Stimulated activated memory B cell treated with anti-CD40 and anti-IgM and Interleukin-4, amounts not matched to agents 10 μg/mL and 1 μg/mL and 100 μg/mL, for 72 hours (primary cell): Measurements from ENCODE around the gene SH3RF3.

Experiments
- ATAC-seq: fragments of 150-1000 bp; cut with Tn5 transposase; 2 replicates; pipeline ENCODE4 v1.10.0; 2021
- H3K27ac Mint-ChIP-seq: one replicate; pipeline ENCODE4 v1.8.0; 2022; ENCODE audit warnings: mild to moderate bottlenecking, mixed read lengths
- H3K27me3 Mint-ChIP-seq: one replicate; pipeline ENCODE4 v1.8.0; 2022; ENCODE audit warnings: mixed read lengths
- H3K36me3 Mint-ChIP-seq: one replicate; pipeline ENCODE4 v1.8.0; 2022; ENCODE audit warnings: mixed read lengths
- H3K4me1 Mint-ChIP-seq: one replicate; pipeline ENCODE4 v1.8.0; 2022; ENCODE audit warnings: mixed read lengths
- H3K4me3 Mint-ChIP-seq: one replicate; pipeline ENCODE4 v1.8.0; 2022; ENCODE audit warnings: mild to moderate bottlenecking, moderate library complexity, mixed read lengths
- H3K9me3 Mint-ChIP-seq: one replicate; pipeline ENCODE4 v1.8.0; 2022; ENCODE audit warnings: mixed read lengths

SH3RF3 gene

DNA sequence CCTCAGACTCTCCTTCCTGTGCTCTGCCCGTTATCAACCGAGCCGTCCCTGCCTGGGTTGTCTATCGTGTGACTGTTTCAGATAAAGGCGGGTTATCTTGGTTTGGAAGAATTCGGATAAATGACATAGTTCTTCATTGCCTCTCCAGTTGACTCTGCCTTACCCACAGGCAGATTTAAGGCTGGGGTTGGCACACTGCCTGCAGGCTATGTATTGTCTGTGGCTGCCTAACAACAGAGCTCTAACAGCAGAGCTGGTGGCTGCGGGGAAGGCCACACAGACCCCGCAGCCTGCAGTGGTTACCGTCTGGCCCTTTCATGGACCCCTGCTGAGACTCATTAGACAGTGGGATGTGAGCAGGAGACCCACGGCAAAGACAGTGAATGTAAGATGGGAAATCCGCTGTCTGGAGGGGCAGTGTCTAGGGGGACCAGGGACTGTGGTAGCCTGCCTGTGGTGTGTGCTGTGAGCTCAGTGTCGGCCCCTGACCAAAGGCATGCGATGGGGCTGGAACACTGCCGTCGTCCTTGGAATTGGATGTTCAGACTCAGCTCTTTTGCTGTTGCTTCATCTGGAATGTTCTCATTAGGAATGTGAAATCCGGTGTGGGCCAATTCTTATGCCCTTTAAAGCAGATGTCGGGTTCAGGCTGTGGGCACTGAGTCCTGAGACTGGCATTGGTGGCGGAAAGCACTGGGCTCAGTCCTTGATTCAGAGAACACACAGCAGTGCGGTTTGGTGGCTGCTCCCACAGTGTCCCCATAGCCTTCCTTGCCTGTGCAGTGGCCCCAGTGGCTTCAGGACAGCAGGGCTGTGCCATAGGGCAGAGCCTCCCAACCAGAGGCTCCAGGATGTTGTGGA is 44.5 kb downstream of the SH3RF3 start:
- Mint-ChIP-seq H3K9me3 (no peaks in the 10 kb centered on the region), H3K36me3 (no peaks in the 10 kb centered on the region), H3K4me3 (no peak overlapping the region), H3K27me3 (peaks cover 31% of the 10 kb centered on the region), H3K27ac (no peak overlapping the region), H3K4me1 (no peaks in the 10 kb centered on the region)
- ATAC-seq = no peak

DNA sequence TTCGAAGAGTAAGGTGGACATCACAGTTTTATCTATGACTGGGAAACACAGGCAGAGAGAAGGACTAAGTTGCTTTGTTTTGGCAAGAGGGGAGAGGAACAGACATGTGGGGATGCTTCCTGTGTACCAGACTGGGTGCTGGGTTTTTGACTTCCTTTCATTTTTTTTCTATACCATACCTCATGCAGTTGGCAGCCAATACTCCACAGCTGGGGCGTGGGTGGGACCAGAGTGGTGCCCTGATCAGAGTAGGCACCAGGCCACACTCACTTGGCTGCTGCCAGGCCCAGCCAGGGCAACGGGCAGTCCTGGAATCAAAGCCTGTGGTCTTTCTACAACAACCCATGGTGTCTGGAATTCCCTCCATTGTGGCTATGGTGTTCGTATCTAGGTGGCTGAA is 45.2 kb downstream of the SH3RF3 start:
- no peaks in the 10 kb centered on the region for H3K36me3 Mint-ChIP-seq
- no peak overlapping the region for H3K4me3 Mint-ChIP-seq
- peaks cover 31% of the 10 kb centered on the region for H3K27me3 Mint-ChIP-seq
- no peaks in the 10 kb centered on the region for H3K9me3 Mint-ChIP-seq
- H3K4me1 Mint-ChIP-seq = no peaks in the 10 kb centered on the region
- no peak for ATAC-seq
- H3K27ac Mint-ChIP-seq = no peak overlapping the region

DNA sequence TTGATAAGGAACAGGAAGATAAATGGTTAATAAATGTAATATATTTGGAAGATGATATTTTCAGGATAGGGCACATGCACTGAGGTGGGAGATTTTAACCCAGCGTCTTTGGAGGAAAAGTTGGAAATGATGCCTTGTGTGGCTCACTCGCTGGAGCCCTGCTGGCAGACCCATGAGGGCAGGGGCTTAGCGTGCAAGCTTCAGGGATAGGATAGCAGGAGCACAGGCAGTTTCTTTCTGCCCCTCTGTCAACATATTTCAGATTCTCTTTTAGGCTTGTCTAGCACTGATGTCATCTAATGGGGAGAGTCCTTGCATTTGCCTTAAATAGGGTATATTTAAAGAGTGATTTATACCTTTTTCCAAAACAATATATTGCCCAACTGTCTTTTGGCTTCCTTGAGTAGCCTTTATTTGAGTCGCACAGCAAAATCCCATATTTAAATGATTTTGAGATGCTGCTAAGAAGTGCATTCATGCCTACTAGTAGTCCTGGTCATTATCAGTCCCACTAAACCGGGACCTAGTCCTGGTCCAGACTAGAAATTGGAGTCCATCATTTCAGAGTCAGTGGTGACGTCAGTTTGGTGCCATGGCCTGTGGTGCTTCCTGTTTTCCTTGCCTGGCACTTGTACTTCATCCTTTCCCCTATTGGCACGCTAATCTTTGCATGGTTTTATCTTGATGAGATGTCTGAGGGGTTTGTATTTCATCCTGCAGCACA is 45.8 kb downstream of the SH3RF3 start:
- Mint-ChIP-seq H3K4me1 (no peaks in the 10 kb centered on the region), H3K36me3 (no peaks in the 10 kb centered on the region), H3K9me3 (peaks cover 3% of the 10 kb centered on the region), H3K27me3 (peaks cover 34% of the 10 kb centered on the region), H3K27ac (no peak overlapping the region), H3K4me3 (no peak overlapping the region)
- ATAC-seq = no peak

DNA sequence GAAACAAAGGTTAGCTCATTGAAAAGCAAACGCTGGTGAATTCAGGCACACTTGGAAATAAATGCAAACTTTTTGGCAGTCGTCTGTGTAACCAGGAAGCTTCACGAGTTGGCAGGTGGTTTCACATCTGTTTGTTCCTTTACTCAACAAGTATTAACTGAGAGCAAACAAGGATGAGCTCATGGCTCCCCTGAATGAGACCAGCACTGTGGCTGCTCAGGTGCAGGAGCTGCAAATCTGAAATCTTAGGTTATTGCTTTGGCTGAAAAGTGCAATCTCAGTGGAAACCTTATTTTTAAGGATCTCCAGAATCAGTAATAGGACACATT is 46.3 kb downstream of the SH3RF3 start:
- H3K4me1 Mint-ChIP-seq = no peaks in the 10 kb centered on the region
- H3K27ac Mint-ChIP-seq = no peak overlapping the region
- no peak for ATAC-seq
- peaks cover 39% of the 10 kb centered on the region for H3K27me3 Mint-ChIP-seq
- no peak overlapping the region for H3K4me3 Mint-ChIP-seq
- H3K9me3 Mint-ChIP-seq = peaks cover 6% of the 10 kb centered on the region
- no peaks in the 10 kb centered on the region for H3K36me3 Mint-ChIP-seq

DNA sequence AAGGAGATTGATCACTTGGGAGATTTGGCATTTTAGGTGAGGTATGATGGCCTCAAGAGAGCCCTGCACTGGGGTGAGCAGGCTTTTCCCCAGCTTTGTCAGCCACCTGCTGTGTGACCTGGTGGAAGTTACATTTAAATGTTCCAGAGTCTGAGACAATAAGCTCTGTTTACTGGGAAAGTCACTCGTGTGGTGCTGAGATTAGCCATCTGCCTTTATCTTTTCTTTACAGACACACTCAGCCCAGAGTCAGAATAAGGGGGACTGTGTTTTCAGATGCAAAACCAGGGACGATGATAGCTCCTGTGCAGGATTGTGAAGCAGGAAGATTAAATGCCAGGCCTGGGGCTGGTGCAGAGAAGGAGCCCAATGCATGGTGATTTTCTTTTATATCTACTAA is 47.9 kb downstream of the SH3RF3 start:
- ATAC-seq = no peak
- Mint-ChIP-seq H3K36me3 (no peaks in the 10 kb centered on the region), H3K9me3 (peaks cover 15% of the 10 kb centered on the region), H3K4me3 (no peak overlapping the region), H3K27me3 (peaks cover 42% of the 10 kb centered on the region), H3K4me1 (no peaks in the 10 kb centered on the region), H3K27ac (no peak overlapping the region)

DNA sequence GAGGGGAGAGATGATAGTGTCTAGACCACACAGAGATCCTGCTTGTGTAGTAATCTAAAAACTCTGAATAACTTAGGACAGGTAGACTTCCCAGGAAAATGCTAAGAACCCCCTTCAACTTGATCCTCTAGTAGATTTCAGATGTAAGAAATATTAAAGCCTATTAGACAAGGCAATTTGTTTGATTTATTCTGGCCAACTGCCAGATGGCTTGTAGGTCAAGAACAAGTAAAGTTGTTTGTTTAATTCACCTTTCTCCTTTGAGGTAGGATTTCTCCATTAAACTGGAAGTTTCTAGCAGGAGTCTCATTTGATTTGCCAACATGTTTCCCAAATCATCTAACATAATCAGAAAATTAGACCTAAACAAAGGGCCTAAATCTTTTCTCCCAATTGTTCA is 48.6 kb downstream of the SH3RF3 start:
- Mint-ChIP-seq H3K9me3 (peaks cover 15% of the 10 kb centered on the region), H3K27ac (no peak overlapping the region), H3K4me1 (no peaks in the 10 kb centered on the region), H3K27me3 (peaks cover 35% of the 10 kb centered on the region), H3K4me3 (no peak overlapping the region), H3K36me3 (no peaks in the 10 kb centered on the region)
- no peak for ATAC-seq

DNA sequence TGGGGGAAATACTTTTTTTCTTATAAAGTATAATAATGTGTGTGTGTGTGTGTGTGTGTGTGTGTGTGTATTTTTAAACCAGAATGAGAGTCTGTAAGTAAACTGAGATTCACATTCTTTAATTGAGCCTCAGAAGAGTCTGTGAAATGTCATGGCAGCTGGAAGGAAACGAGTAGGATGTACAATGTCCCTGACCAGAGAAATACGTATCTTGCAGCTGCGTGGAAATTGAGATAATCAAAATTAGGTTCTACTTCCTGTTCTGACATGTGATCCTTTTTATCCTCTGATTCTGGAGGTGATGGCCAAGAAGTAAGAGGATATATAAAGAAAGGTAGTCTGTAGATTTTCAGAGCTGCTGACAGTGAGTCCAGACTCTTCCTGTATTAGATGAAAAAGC is 50.0 kb downstream of the SH3RF3 start:
- H3K27me3 Mint-ChIP-seq = peaks cover 22% of the 10 kb centered on the region
- H3K36me3 Mint-ChIP-seq = no peaks in the 10 kb centered on the region
- peaks cover 15% of the 10 kb centered on the region for H3K9me3 Mint-ChIP-seq
- H3K27ac Mint-ChIP-seq = no peak overlapping the region
- no peak for ATAC-seq
- H3K4me3 Mint-ChIP-seq = no peak overlapping the region
- H3K4me1 Mint-ChIP-seq = no peaks in the 10 kb centered on the region

DNA sequence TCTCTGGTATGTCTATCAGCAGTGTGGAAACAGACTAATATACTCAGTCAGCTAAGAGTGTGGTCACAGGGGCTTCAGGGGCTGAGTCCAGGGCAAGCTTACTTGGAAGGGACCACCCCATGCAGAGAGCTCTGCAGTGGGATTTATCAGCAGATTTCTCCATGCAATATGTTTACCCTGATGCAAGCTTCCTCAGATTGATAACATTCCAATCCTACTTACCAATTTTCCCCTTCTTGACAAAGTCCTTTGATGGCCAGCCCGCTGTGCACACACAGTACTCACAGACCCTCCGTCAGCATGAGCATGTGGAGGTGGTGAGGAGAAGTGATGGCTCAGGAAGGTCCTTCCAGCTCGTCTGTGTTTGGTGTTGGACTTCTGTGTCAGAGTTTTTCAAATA is 51.8 kb downstream of the SH3RF3 start:
- H3K27me3 Mint-ChIP-seq = peaks cover 12% of the 10 kb centered on the region

DNA sequence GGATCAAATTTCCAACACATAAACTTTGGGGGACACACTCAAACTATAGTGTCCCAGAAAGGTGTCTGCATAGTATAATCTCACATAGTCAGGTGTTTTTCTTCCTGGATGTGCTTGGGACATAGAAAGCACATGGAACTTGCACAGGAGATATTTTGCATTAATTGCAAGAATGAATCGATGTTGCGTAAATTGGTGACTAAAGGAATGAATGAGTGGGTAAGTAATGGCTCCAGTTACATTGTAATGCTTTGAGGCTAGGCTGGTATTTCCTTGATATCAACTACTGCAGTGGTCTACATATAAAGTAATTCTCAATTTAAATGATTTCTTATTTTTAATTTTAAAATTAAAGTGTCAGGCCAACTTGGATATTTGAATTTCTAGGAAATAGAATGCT is 53.4 kb downstream of the SH3RF3 start:
- H3K4me1 Mint-ChIP-seq = no peaks in the 10 kb centered on the region
- no peak for ATAC-seq
- peaks cover 12% of the 10 kb centered on the region for H3K27me3 Mint-ChIP-seq
- H3K4me3 Mint-ChIP-seq = no peak overlapping the region
- H3K9me3 Mint-ChIP-seq = peaks cover 15% of the 10 kb centered on the region
- H3K36me3 Mint-ChIP-seq = no peaks in the 10 kb centered on the region
- no peak overlapping the region for H3K27ac Mint-ChIP-seq

More for the DNA sequence above, 51.8 kb downstream of the SH3RF3 start:
- Mint-ChIP-seq H3K36me3 (no peaks in the 10 kb centered on the region), H3K4me1 (no peaks in the 10 kb centered on the region), H3K27ac (no peak overlapping the region), H3K9me3 (peaks cover 15% of the 10 kb centered on the region), H3K4me3 (no peak overlapping the region)
- no peak for ATAC-seq

DNA sequence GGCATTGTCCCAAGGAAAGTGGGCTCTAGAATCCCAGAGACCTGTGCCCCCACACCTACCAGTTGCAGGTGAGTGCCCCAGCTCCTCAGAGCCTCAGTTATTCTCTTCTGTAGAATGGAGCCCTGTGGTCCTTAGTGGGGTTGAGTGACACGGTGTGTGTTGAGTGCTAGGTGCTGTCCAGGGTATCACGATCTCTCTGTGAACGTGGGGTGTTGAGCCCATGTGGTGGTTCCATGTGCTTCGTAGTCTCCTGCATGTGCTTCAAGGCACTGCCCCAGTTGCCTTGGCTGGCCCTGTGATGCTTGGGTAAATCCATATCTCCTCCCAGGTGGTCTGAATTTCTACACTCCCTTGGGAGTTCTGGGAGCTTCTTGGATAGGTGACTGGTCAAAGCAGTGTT is 54.9 kb downstream of the SH3RF3 start:
- Mint-ChIP-seq H3K27me3 (peaks cover 12% of the 10 kb centered on the region), H3K4me1 (no peaks in the 10 kb centered on the region), H3K27ac (no peak overlapping the region), H3K36me3 (no peaks in the 10 kb centered on the region), H3K9me3 (peaks cover 15% of the 10 kb centered on the region), H3K4me3 (no peak overlapping the region)
- ATAC-seq = no peak

DNA sequence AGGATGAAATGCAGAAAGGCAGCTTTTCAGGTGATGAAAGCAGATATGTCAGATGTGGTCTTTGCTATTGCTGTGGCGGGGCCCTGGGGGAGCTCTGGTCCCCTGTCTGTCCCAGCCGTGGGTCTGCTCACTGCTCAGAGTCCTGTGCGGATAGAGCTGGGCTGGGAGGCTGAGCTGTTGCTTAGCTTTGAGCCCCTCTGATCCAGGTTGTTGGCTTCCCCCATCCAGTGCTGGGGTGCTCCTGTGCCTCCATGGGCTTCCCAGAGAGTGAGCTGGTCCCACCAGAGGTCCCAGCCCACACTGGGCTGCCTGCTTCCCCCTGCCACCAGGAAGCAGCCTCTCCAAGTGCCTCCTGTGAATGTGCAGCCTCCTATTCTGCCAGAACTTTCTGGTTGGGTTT is 55.4 kb downstream of the SH3RF3 start:
- ATAC-seq = no peak
- no peaks in the 10 kb centered on the region for H3K36me3 Mint-ChIP-seq

DNA sequence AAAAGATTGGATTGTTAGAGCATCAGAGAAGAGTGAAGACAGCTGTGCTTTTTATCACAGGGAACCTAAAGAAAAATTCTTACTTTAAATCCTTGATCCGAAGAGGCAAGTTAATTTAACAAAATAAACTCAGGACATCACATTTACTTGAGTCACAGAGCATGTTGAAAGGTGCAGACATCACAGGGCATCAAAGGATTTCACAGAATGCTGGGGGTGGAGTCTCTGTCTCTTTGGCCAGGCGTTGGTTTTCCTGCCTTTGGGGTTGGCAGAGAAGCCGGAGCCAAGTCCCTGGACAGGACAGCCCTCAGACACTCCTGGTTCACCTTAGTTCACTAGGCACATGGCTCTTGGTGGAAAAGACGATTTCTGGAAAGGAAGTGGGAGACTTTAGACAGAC is 56.3 kb downstream of the SH3RF3 start:
- no peak overlapping the region for H3K4me3 Mint-ChIP-seq
- H3K4me1 Mint-ChIP-seq = no peaks in the 10 kb centered on the region
- H3K9me3 Mint-ChIP-seq = peaks cover 8% of the 10 kb centered on the region
- H3K27ac Mint-ChIP-seq = no peak overlapping the region
- ATAC-seq = no peak
- peaks cover 13% of the 10 kb centered on the region for H3K27me3 Mint-ChIP-seq
- H3K36me3 Mint-ChIP-seq = no peaks in the 10 kb centered on the region

More for the DNA sequence above, 55.4 kb downstream of the SH3RF3 start:
- Mint-ChIP-seq H3K27me3 (peaks cover 12% of the 10 kb centered on the region), H3K4me3 (no peak overlapping the region), H3K4me1 (no peaks in the 10 kb centered on the region), H3K27ac (no peak overlapping the region), H3K9me3 (peaks cover 15% of the 10 kb centered on the region)

DNA sequence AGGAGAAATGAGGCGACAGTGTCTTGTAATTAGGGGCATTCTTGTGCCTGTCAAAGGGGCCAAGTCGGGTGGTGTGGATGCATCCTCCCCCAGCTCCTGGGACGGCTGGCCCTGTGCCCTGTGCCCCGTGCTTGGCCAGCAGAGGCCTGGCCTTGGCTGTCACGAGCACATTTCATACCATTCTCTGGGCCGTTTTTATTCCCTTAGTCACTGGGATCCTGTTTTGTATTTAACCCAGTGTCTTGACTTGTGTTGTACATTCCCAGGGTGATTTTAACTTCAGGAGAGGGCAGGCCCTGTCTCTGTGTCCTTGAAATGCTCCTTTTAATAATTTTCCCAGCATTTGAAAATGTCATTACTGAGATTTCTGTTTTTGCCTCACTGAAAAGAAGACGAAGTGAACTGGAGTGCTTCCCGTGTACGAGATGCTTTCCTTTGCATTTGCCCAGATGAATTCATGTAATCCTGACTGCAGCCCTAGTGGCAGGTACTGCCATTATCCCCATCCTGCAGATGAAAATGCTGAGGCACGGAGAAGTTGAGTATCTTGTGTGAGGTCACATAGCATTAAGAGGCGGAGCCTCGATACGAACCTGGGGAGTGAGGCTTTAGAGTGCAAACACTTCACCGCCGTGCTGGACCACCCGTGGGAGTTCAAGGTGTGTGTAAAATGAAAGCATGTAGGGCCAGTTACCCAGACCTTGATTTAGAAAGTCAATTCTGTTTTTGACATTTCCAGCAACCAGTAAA is 57.0 kb downstream of the SH3RF3 start:
- Mint-ChIP-seq H3K9me3 (peaks cover 3% of the 10 kb centered on the region), H3K27ac (no peak overlapping the region), H3K4me3 (no peak overlapping the region), H3K4me1 (no peaks in the 10 kb centered on the region), H3K36me3 (no peaks in the 10 kb centered on the region), H3K27me3 (peaks cover 16% of the 10 kb centered on the region)
- ATAC-seq = no peak

DNA sequence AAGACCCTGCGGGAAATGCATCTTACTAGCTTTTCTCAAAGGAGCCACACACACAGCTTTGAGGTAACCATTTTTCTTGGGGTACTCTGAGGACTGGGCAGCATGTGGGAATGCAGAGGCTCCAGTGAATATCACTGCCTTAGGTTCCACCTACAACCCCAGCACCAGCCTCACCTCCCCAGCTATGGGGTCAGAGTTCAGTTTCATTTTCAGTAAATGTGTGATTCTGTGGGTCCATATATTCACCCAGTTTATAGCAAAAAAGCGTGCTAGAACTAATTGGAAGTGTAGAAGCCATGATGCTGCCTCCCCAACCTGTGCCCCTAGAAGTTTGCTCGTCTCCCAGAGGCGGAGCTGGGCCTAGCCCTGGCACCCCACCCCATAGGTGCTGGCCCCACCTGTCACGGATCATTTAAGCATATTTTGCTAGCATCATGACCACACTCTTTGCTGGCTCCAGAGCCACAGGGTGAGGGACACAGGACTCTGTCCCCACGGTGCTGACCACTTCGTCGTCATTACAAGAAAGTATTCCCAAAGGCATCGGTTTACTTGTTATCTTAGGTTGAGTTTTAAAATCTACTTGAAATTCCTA is 57.7 kb downstream of the SH3RF3 start:
- H3K9me3 Mint-ChIP-seq = no peaks in the 10 kb centered on the region
- peaks cover 20% of the 10 kb centered on the region for H3K27me3 Mint-ChIP-seq
- no peak for ATAC-seq
- no peaks in the 10 kb centered on the region for H3K4me1 Mint-ChIP-seq
- no peak overlapping the region for H3K4me3 Mint-ChIP-seq
- no peaks in the 10 kb centered on the region for H3K36me3 Mint-ChIP-seq
- H3K27ac Mint-ChIP-seq = no peak overlapping the region
